GM18502 (cell line): ENCODE data around the gene SPATA24.

Source experiments
- ATAC-seq: cut with Tn5 transposase; IDR thresholded peaks from one replicate; pipeline ENCODE4 v1.9.1; 2021; ENCODE audit warnings: mild to moderate bottlenecking; ENCODE audit not compliant: unreplicated experiment, poor library complexity

The SPATA24 gene

DNA sequence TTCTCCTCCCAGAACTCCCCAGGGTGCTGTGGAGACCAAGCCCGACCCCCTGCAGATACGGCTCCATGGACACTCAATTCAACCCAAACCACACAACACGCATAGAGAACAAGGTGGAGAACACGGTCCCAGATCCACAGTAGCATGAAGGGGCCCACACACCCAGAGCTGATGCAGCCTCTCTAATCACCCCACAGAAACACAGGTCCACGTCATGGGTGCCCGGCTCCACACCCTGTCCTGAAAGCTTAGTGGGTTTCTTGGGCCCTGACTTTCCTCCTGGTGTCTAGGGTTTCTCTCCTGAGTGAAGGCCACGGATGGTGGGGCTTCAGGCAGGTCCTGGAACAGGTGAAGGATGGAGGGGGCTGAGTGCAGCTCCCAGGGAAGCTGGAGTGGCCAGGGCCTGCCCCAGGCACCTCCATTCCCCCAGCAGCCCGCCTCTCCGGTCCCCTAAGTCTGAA lies 19.3 kb downstream of the SPATA24 start:
- ATAC-seq, result no peak

DNA sequence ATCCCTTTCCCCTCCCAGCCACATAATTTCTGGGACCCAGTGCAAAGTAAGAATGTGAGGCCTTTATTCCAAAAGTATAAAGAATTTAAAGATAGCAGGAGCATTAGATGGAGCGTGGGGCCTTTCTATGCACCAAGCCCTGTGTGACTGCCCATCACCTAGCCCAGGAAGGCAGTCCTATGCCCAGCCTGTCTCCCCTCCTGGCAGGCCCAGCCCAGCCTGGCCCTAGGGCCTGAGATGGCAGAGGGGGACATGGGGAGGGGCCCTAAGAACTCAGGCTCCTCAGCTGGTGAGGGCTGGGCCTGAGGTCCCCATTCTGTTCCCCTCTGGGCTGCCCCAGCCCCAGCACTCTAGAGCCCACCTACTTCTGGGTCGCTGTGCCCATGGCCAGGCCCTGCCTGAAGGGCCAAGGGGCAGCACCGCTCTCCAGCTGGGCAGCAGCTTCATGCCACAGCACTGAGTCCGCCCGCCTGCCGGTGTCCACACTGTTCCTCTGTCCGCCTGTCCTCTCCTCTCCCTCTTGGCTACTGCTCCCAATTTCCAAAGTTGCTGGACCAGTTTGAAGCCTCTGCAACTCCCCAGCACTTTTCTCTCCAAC lies 19.8 kb downstream of the SPATA24 start:
- ATAC-seq, result no peak

DNA sequence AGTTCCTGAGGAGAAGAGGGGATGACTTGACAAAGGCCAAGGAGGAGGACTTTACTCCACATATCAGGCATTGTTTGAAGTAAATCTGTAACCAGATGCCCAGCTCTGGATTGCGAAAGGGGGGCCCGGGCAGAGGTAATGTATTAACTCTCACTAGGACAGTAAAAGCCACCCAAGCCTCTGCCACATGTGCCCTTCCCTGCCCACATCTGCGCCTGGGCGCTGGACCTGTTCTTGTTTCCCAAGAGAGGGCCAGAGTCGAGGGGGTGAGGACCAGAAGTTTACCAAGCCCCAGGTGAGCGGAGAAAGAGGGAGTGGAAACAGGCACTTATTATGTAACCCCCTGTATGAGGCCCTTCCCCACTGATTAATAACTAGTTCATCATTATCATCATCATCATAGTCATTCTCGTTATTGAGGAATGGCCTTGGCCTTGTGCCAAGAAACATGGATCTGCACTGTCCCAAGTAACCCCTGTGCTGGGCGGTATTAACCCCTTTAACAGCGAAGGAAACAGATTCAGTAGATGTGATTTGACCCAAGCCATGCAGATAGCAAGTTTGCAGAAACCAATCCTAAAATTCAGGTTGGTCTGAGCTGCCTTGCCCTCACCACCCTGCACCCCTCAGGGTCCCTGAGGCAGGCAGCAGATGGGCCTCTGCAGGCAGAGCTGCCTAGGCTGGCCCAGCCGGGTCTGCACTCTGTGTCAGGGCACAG lies 20.5 kb downstream of the SPATA24 start, which contains the start of gene SLC23A1:
TSS of gene SLC23A1 (minus strand) at position 23 of the 718 bp plus-strand sequence. CDS start 44 bp downstream, outside the sequence.
- ATAC-seq, result no peak

DNA sequence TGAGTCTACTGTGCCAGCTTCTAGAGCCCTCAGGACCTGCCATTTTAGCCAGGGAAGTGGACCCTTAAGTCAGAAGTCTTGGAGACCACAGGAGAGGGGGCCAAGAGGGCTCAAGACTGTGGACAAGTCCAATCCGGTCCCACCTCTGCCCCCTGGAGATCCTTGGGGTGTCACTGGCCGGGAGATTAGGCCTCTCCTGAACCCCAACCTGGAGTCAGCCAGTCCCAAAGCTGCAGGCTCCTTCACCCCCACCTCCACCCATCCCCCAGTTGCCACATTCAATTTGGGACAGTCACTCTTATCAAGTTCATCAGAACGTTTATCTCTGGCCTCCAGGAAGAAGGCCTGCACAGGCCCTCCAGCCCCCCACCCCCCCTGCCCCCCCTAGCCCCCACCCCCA lies 21.1 kb downstream of the SPATA24 start:
- no peak for ATAC-seq

DNA sequence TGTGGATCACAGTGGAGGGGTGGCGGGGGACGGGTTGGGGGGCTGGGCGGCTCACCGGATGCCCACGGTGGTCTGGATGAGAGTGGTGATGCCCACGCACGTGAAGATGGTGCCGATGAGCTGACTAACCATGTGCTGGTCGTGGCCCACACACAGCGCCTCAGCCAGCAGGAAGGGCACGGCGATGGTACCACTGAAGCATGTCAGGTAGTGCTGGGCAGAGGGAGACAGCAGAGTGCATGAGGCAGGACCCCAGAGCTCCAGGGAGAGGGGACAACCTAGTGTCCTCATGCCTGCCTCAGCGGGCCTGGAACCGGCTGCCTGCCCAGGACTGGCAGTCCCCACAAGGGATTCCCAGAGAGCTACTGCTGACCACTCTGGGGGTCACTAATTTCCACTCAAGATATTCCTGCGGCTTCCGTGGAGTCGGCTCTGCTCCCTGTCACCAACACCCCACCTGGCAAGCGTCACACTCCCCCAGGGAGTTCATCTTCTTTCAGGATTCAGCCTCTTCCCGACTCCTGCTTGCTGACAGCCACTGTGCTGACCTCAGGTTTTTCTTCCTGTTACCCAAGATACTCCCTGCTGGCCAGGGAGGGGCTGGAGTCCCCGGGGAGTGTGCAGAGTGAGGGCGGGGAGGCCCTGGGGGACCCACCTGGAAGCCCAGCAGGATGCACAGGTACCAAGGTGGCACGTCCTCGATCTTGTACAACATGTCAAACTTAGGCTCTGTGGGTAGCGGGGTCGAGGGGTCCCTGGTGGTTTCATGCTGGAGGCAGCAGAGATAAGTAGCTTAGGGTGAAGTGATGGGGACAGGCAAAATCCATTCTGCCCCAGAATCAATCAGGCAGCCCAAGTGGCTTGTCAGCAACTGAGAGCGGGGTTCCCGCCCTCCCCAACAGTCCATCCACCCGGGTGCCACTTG lies 21.8 kb downstream of the SPATA24 start:
- no peak for ATAC-seq

DNA sequence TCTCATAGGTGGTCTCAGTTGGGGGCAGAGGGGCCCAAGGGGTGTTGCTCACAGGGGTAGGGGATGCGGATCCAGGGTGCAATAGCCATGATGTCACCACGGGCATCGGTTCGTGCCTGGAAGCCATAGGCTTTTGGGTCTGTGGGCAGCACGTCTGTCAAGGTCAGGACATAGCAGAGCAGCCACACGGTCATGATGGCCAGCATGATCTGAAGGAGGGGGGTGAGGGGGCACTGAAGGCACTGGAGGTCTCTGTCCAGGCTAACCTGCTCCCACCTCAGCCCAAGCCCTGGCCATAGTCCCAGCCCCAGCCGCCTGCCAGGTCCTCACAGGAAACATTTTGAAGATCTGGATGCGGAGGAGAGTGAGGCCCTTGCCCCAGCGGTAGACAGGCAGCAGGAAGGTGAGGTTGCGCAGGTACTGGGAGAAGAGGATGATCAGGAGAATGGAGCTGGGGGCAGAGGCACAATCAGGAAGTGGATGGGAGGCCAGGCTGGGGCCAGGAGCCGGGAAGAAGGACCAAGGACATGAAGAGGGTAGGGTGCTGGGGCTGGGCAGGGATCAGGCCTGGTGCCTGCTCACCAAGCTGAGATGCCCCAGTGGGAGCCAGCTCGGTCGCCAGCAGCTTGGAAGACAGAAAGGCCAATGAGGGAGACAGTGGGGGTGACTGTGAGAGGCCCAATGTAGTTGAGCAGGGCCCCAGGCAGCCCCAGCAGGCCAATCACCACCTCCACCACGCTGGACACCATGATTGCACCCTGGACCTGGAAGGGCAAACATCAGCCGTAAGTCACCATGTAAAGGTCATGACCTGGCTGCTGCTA lies 24.1 kb downstream of the SPATA24 start:
- ATAC-seq, result no peak

DNA sequence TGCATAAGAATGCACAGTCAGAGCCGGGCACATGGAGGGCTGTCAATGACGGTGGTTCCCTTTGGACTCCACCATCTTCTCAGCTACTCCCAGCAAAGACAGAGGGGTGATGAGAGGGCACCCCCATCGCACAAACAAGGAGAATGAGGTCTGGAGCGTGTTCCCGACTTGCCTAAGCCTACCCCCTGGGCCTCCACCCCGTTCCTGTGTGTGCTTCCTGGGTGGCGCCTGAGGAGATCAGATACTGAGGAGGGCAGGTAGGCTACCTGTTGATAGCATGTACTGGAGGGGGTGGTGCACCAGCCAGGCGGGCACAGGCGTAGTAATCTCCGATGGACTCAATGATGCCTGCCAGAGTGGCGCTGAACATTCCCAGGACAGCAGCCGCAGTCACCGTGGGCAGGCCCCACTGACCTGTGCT lies 24.9 kb downstream of the SPATA24 start:
- ATAC-seq, result no peak

DNA sequence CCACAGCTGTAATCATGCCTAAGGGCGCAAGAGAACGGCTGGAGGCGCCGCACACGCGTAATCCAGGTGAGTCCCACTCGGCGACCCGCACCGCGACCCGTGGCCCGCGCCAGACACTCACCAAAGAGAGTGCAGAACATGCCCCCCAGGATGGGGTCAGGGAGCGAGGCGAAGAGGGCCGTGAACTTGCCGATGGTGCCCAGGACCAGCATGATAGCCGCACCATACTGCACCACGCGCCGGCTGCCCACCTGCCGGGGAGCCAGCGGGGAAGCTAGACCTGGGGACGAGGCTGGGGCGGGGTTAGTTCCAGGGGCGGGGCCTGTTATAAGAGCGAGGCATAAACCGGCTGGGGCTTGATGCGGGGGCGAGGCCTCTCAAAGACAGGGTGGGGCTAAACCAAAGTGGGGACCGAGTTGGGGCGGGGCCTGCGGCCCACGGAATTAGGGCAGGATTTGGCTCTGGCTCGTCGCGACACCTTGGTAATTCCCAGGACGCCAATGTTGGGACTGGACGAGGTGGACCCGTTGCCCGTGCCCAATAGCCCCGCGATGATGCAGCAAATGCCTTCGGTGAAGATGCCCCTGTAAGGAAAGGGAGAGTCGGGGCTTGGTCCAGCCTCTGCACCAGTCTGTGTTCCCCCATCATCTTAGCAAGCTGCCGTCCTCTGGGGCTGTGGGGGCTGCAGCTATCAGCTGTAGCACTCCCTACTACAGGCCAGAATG lies 25.6 kb downstream of the SPATA24 start:
- ATAC-seq, result no peak

DNA sequence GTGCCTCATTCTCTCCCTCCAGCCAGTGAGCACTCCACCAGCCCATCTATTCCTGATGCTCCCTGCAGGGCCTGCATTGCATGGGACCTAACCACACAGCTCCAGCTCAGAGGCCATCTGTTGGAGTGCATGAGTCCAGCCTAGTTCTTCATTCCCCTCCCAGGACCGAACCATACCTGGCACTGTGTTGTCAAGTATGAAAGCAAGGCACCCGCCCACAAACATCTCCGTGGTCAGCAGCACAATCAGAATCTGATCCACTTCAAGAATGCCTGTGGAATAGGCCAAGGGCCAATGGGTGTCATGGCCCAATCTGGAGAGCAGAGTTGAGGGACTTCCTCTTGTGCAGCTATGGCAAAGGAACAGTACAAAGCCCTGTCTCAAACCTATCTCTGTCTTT lies 26.7 kb downstream of the SPATA24 start:
- no peak for ATAC-seq

DNA sequence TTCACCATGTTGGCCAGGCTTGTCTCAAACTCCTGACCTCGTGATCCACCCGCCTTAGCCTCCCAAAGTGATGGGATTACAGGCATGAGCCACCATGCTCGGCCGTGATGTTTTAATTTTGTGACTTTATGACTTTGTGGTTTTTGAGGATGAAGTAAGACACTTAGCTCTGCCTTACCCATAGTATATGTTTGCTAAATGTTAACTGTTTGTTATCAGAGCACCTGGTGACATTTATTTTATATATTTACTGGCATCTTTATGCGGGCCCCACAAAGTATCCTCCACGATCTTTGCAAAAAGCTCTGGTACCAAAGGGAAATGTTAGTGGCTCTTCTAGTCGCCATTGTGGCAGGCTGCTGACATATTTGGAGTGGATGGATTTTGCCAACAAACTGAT lies 27.5 kb downstream of the SPATA24 start:
- ATAC-seq, result no peak

DNA sequence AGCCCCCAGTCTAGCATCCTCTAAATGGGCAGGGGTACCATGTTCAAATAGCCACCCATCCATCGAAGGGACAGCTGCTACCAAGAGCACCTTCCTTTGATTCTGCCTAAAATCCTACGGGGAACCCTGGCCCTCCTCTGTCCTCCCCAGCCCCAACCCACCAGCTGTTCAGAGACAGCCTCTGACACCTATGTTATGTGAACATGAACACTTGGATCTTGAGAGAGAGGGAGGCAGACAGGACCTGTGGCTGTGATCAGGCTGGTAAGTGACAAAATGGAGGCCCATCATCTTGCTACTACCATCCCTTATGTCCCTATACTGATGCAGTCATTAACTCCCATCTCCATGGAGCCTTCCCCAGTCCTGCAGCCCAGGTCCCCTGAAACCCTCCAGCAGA lies 29.0 kb downstream of the SPATA24 start:
- ATAC-seq, result no peak

DNA sequence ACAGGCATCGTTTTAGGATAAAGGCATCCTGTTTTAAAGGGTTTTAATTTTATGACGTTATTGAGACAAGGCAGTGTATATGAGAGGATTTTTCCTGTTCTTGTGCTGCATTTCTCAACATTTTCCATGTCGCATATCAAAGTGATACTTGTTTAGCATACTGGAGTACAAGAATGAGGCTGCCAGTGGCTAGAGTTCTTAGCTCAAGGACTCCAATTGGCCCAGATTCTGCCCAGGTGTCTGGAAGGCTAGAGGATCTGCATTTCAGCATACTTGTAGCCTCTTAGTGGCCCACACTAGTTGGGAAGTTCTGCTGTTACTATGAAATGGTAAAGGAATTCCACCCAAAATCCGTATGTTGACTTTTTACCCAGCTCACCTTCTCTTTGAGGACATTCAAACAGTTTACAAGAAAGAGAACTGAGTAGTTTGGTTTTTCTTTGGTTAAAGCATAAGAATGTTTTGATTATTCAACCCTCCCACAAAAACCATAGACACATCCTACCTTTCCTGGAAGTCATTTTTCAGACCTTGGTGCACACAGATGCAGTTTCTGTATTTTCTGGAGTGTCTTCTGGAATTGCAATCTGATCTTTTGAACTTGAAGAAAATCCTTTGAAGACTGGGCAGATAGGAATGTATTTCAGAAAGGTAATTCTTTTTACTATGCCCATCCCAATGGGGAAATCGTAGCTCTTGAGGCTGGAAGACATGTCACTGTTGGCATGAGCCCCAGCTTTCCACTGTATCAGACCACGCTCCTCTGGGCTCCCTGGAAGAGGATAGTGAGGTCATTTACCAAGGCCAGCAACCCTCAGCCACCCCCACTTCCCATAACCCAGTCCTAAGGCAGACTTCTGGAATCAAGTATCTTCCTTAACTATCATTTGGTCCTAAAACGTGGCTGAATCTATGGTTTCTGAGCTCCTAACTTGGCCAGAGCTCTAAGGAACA lies 32.1 kb downstream of the SPATA24 start:
- ATAC-seq, result no peak

DNA sequence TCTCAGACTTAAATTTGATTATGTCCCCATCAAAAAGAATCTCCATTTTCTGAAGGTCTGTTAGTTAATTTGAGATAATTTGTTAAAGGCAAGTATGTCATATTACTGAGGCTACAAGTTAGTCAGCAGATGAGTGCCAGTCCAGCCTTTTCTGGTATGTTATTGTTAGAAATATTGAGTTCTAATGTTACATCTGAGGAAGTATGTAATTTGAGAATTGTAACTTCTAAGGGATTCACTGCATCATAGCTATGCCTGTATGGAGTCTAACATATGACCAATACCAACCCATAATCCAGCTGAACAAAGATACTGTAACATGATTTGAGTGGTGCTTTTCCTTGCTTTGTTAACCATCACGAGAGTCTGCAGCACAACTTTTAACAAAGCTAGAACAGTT lies 34.7 kb downstream of the SPATA24 start:
- ATAC-seq, result no peak

DNA sequence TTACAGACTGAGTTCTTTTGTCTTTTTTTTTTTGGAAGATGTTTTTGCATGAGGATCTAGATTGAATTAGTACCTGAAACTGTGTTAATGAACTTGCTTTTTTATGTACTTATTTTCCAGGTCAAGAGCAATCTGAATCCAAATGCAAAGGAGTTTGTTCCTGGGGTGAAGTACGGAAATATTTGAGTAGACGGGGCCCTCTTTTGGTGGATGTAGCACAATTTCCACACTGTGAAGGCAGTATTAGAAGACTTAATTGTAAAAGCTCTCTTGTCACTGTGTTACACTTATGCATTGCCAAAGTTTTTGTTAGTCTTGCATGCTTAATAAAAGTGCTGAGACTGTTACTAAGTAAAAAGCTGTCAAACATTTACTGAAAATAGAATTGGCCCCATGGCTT lies 35.3 kb downstream of the SPATA24 start:
- ATAC-seq, result no peak

DNA sequence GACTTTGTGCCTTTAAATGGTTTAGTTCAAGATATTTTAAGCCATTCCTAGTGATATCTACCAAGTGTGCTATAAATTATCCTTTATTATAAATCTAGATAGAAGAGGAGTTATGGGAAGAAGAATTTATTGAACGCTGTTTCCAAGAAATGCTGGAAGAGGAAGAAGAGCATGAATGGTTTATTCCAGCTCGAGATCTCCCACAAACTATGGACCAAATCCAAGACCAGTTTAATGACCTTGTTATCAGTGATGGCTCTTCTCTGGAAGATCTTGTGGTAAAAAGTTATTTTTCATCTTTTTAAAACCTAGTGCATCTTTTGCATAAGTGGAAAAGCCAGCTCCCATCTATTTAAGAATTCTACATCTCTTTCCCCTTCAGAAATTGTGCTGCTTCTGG lies 39.4 kb downstream of the SPATA24 start:
- ATAC-seq, result no peak

DNA sequence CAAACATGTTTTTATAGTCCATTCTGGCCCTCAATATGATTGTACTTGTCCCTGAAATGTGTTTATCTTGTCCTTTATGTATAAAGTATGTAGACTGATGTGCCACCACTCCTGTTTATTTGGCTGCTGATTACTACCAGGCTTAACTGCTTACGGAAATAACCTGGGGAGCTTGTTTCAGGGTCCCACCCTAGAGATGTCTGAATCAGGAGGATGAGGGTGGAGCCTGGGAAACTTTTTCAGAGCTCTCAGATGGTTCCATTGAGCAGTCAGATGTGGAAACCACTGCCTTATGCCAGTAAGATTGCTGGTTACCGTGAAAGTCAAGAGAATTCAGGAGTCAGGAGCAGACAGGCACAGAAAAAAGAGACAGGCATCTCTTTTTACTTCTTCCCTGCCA lies 40.0 kb downstream of the SPATA24 start:
- no peak for ATAC-seq

DNA sequence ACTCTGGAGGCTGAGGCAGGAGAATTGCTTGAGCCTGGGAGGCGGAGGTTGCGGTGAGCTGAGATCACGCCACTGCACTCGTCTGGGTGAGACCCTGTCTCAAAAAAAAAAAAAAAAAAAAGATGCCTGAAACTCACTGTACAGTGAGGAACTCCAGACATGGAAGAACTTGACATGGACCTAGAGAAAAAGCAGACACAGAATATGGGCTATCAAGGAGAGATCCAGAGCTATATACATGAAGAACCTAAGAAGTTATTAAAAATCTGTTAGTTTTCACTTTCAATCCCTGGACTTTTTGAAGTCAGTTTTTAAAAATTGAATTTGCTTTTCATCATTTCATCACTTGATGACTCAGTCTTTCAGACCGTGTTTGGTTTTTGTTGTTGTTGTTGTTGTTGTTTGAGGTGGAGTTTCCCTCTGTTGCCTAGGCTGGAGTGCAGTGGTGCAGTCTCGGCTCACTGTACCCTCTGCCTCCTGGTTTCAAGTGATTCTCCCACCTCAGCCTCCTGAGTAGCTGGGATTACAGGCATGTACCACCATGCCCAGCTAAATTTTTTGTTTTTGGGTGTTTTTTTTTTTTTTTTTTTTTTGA lies 42.0 kb downstream of the SPATA24 start:
- no peak for ATAC-seq

DNA sequence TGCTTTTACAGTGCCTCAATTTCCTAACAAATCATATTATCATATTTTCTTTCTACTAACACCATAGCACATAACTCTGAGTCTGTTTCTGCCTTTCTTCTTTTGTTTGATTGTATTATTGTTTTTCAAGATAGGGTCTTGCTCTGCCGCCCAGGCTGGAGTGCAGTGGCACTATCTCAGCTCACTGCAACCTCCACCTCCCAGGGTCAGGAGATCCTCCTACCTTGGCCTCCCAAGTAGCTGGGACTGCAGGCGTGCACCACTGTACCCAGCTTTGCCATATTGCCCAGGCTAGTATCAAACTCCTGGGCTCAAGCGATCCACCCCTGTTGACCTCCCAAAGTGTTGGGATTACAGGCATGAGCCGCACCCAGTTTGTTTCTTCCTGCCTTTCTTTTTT lies 43.5 kb downstream of the SPATA24 start:
- ATAC-seq, result no peak
